Liver (tissue), 9 donors: ENCODE results near the gene SYT5. TPM values are rescaled to one million over a fixed set of nuclear protein-coding genes. Genes with fewer than 3 reads are reported as not detected.

Source experiments
- DNase-seq: peaks from one replicate; pipeline ENCODE4 v3.0.0-alpha.2; 2017; ENCODE audit warnings: low spot score
- H3K27ac ChIP-seq, 2 donors: one replicate each; pipeline ENCODE4 v1.7.0; 2013; ENCODE audit warnings: inconsistent platforms in 2 of 2, low read length in 2 of 2, control low read depth in 1 of 2, low read depth in 1 of 2, mild to moderate bottlenecking in 1 of 2
- H3K27me3 ChIP-seq, 4 donors: one replicate each; pipeline versions ENCODE4 v1.6.1 to v1.7.0; 2013; ENCODE audit warnings: low read length in 3 of 4, inconsistent platforms in 1 of 4, mild to moderate bottlenecking in 1 of 4, moderate library complexity in 1 of 4; ENCODE audit not compliant: control insufficient read depth in 4 of 4, insufficient read depth in 4 of 4
- H3K36me3 ChIP-seq, 4 donors: one replicate each; pipeline versions ENCODE4 v1.6.1 to v1.7.0; 2013; ENCODE audit warnings: low read length in 3 of 4, mild to moderate bottlenecking in 3 of 4, low read depth in 1 of 4, moderate library complexity in 1 of 4; ENCODE audit not compliant: control insufficient read depth in 4 of 4, insufficient read depth in 3 of 4
- H3K4me1 ChIP-seq, 4 donors: one replicate each; pipeline versions ENCODE4 v1.6.1 to v1.7.0; 2013; ENCODE audit warnings: low read length in 3 of 4, mild to moderate bottlenecking in 3 of 4, moderate library complexity in 1 of 4; ENCODE audit not compliant: control insufficient read depth in 4 of 4, insufficient read depth in 4 of 4
- H3K4me3 ChIP-seq, 3 donors: one replicate each; pipeline versions ENCODE4 v1.6.1 to v1.7.0; 2013; ENCODE audit warnings: low read length in 3 of 3, control low read depth in 1 of 3, low read depth in 1 of 3, mild to moderate bottlenecking in 1 of 3
- H3K9ac ChIP-seq, 2 donors: one replicate each; pipeline ENCODE4 v1.7.0; 2013; ENCODE audit warnings: low read length in 2 of 2, mild to moderate bottlenecking in 2 of 2, moderate library complexity in 2 of 2, control low read depth in 1 of 2, low read depth in 1 of 2
- H3K9me3 ChIP-seq, 4 donors: one replicate each; pipeline versions ENCODE4 v1.6.1 to v1.7.0; 2013; ENCODE audit warnings: low read length in 3 of 4; ENCODE audit not compliant: control insufficient read depth in 4 of 4
- EGR1 ChIP-seq, 2 donors: IDR thresholded peaks; 2 replicates each; pipeline ENCODE4 v1.6.1; 2016 to 2018; ENCODE audit warnings: antibody characterized with exemption in 2 of 2, low read depth in 2 of 2
- FOXA1 ChIP-seq: IDR thresholded peaks from 2 replicates; pipeline ENCODE4 v1.6.1; 2016; ENCODE audit warnings: antibody characterized with exemption
- FOXA2 ChIP-seq: IDR thresholded peaks from 2 replicates; pipeline ENCODE4 v1.6.1; 2016; ENCODE audit warnings: antibody characterized with exemption
- HNF4A ChIP-seq, 2 donors: conservative IDR thresholded peaks; 2 replicates each; pipeline ENCODE4 v1.6.1; 2016; ENCODE audit warnings: antibody characterized with exemption in 2 of 2, mild to moderate bottlenecking in 2 of 2
- HNF4G ChIP-seq: IDR thresholded peaks from 2 replicates; pipeline ENCODE4 v1.6.1; 2016; ENCODE audit warnings: antibody characterized with exemption
- JUND ChIP-seq, 2 donors: IDR thresholded peaks; 2 replicates each; pipeline ENCODE4 v1.6.1; 2016; ENCODE audit warnings: antibody characterized with exemption in 2 of 2
- NR2F2 ChIP-seq: IDR thresholded peaks from 2 replicates; pipeline ENCODE4 v1.6.1; 2016; ENCODE audit warnings: antibody characterized with exemption
- RAD21 ChIP-seq, 2 donors: IDR thresholded peaks; 2 replicates each; pipeline ENCODE4 v1.6.1; 2016; ENCODE audit warnings: antibody characterized with exemption in 2 of 2, mild to moderate bottlenecking in 2 of 2
- RXRA ChIP-seq, 2 donors: IDR thresholded peaks; 2 replicates each; pipeline ENCODE4 v1.6.1; 2017 to 2018; ENCODE audit warnings: antibody characterized with exemption in 2 of 2, mild to moderate bottlenecking in 1 of 2
- SP1 ChIP-seq: IDR thresholded peaks from 2 replicates; pipeline ENCODE4 v1.6.1; 2018; ENCODE audit warnings: antibody characterized with exemption, mild to moderate bottlenecking
- TAF1 ChIP-seq: conservative IDR thresholded peaks from 2 replicates; pipeline ENCODE4 v1.6.1; 2016; ENCODE audit warnings: antibody characterized with exemption, mild to moderate bottlenecking
- YY1 ChIP-seq: IDR thresholded peaks from 2 replicates; pipeline ENCODE4 v1.6.1; 2016; ENCODE audit warnings: antibody characterized with exemption, mild to moderate bottlenecking
- WGBS: extraction: QIAGEN DNeasy Blood & Tissue Kit; methylation state at CpG from one replicate; pipeline ENCODE4 v1.1.7; 2013; 5-methylcytosine and 5-hydroxymethylcytosine counted together
- polyA plus RNA-seq, 2 donors: library from polyadenylated mRNA; stranded (reverse) in 1 of 2; unstranded in 1 of 2; fragments of 200-250 nt in 1 of 2; fragments of >200 nt in 1 of 2; fragmentation: Nextera tagmentation in 1 of 2; extraction: Ambion mirVana in 1 of 2; gene quantifications; one replicate each; pipeline versions ENCODE4 v1.2.1 to v1.2.3, GENCODE V29; 2013 to 2015
- total RNA-seq, 2 donors: library from RNA; depleted of rRNA; stranded (reverse); fragments of >200 nt; gene quantifications; one replicate each; pipeline ENCODE4 v1.2.3, GENCODE V29; 2014
- TF ChIP-seq, protein P1 (sequence below): IDR thresholded peaks from 2 replicates; pipeline ENCODE4 v1.6.1; 2016; ENCODE audit warnings: antibody characterized with exemption
- TF ChIP-seq, protein P2 (sequence below): IDR thresholded peaks from 2 replicates; pipeline ENCODE4 v1.6.1; 2016; ENCODE audit warnings: antibody characterized with exemption
- TF ChIP-seq, protein P3 (sequence below): IDR thresholded peaks from 2 replicates; pipeline ENCODE4 v1.6.1; 2016; ENCODE audit warnings: antibody characterized with exemption
- TF ChIP-seq, protein P4 (sequence below): IDR thresholded peaks from 2 replicates; pipeline ENCODE4 v1.6.1; 2016; ENCODE audit warnings: antibody characterized with exemption, mild to moderate bottlenecking
- donor health status: healthy.
- donor health status: healthy.
- donor health status: healthy.
- donor health status: healthy.
- donor health status: healthy.

Gene SYT5
- total and polyA plus RNA-seq, 4 donors: under 0.01 TPM; not detected in 3

GRCh38 chr19:55174425-55175116 is 5.5 kb downstream of the SYT5 start:
- DNase-seq: no peak
- H3K9ac ChIP-seq: no peak overlapping the region
- H3K4me1 ChIP-seq: peaks cover 2 to 8% (median 5%) of the 10 kb centered on the region in 4 donors
- H3K27me3 ChIP-seq: peaks cover 3 to 12% (median 10%) of the 10 kb centered on the region in 4 donors
- H3K4me3 ChIP-seq: no peak overlapping the region
- H3K27ac ChIP-seq: no peak overlapping the region
- H3K36me3 ChIP-seq: no peaks in the 10 kb centered on the region
- no peaks in the 10 kb centered on the region for H3K9me3 ChIP-seq
- WGBS: 63% methylated on average over 21 of the region's 21 CpGs
- TF ChIP-seq, protein P1, sequence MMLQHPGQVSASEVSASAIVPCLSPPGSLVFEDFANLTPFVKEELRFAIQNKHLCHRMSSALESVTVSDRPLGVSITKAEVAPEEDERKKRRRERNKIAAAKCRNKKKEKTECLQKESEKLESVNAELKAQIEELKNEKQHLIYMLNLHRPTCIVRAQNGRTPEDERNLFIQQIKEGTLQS: no peak
- TF ChIP-seq HNF4A (conservative IDR thresholded peaks at IDR 0.05) (no peak), JUND (IDR thresholded peaks at IDR 0.05) (no peak), EGR1 (IDR thresholded peaks at IDR 0.05; ENCODE audit: low read depth in 2 of 2) (no peak)

GRCh38 chr19:55173714-55174409 is 6.2 kb downstream of the SYT5 start:
- DNase-seq: peak; percentile 64
- Histone ChIP-seq H3K4me1 (peaks cover 0 to 2% (median under 1%) of the 10 kb centered on the region in 4 donors), H3K9me3 (no peaks in the 10 kb centered on the region), H3K27ac (no peak overlapping the region), H3K36me3 (no peaks in the 10 kb centered on the region), H3K9ac (no peak overlapping the region), H3K4me3 (peak overlapping the region in 1 of 3 donors; percentile 22), H3K27me3 (peaks cover 3 to 15% (median 10%) of the 10 kb centered on the region in 4 donors)
- TF ChIP-seq, protein P2, sequence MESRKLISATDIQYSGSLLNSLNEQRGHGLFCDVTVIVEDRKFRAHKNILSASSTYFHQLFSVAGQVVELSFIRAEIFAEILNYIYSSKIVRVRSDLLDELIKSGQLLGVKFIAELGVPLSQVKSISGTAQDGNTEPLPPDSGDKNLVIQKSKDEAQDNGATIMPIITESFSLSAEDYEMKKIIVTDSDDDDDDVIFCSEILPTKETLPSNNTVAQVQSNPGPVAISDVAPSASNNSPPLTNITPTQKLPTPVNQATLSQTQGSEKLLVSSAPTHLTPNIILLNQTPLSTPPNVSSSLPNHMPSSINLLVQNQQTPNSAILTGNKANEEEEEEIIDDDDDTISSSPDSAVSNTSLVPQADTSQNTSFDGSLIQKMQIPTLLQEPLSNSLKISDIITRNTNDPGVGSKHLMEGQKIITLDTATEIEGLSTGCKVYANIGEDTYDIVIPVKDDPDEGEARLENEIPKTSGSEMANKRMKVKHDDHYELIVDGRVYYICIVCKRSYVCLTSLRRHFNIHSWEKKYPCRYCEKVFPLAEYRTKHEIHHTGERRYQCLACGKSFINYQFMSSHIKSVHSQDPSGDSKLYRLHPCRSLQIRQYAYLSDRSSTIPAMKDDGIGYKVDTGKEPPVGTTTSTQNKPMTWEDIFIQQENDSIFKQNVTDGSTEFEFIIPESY: no peak
- TF ChIP-seq FOXA1: no peak
- TF ChIP-seq, protein P1: no peak
- TF ChIP-seq, protein P3, sequence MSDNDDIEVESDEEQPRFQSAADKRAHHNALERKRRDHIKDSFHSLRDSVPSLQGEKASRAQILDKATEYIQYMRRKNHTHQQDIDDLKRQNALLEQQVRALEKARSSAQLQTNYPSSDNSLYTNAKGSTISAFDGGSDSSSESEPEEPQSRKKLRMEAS: no peak
- no peak for TF ChIP-seq RXRA (IDR thresholded peaks at IDR 0.05)
- TF ChIP-seq HNF4A (conservative IDR thresholded peaks at IDR 0.05): no peak
- TF ChIP-seq NR2F2: no peak
- TF ChIP-seq SP1: no peak
- no peak for TF ChIP-seq RAD21 (IDR thresholded peaks at IDR 0.05)
- no peak for TF ChIP-seq HNF4G
- TF ChIP-seq YY1: no peak
- TF ChIP-seq FOXA2: no peak
- TF ChIP-seq TAF1: no peak
- TF ChIP-seq EGR1 (IDR thresholded peaks at IDR 0.05; ENCODE audit: low read depth in 2 of 2): no peak
- 2% methylated on average over 37 of the region's 37 CpGs for WGBS

GRCh38 chr19:55173186-55173713 is 6.8 kb downstream of the SYT5 start:
- 4% methylated on average over 32 of the region's 32 CpGs for WGBS
- H3K27me3 ChIP-seq: peaks cover 3 to 15% (median 10%) of the 10 kb centered on the region in 4 donors
- no peaks in the 10 kb centered on the region for H3K9me3 ChIP-seq
- H3K36me3 ChIP-seq: no peaks in the 10 kb centered on the region
- H3K4me1 ChIP-seq: no peaks in the 10 kb centered on the region
- peak overlapping the region in 1 of 3 donors; percentile 22 for H3K4me3 ChIP-seq
- no peak overlapping the region for H3K27ac ChIP-seq
- no peak for DNase-seq
- H3K9ac ChIP-seq: no peak overlapping the region
- TF ChIP-seq RAD21 (IDR thresholded peaks at IDR 0.05) (no peak), SP1 (no peak), RXRA (IDR thresholded peaks at IDR 0.05) (no peak), FOXA1 (no peak), NR2F2 (no peak), FOXA2 (no peak), EGR1 (IDR thresholded peaks at IDR 0.05; ENCODE audit: low read depth in 2 of 2) (no peak)
- TF ChIP-seq, protein P1: no peak
- TF ChIP-seq, protein P3: no peak
- TF ChIP-seq, protein P4, sequence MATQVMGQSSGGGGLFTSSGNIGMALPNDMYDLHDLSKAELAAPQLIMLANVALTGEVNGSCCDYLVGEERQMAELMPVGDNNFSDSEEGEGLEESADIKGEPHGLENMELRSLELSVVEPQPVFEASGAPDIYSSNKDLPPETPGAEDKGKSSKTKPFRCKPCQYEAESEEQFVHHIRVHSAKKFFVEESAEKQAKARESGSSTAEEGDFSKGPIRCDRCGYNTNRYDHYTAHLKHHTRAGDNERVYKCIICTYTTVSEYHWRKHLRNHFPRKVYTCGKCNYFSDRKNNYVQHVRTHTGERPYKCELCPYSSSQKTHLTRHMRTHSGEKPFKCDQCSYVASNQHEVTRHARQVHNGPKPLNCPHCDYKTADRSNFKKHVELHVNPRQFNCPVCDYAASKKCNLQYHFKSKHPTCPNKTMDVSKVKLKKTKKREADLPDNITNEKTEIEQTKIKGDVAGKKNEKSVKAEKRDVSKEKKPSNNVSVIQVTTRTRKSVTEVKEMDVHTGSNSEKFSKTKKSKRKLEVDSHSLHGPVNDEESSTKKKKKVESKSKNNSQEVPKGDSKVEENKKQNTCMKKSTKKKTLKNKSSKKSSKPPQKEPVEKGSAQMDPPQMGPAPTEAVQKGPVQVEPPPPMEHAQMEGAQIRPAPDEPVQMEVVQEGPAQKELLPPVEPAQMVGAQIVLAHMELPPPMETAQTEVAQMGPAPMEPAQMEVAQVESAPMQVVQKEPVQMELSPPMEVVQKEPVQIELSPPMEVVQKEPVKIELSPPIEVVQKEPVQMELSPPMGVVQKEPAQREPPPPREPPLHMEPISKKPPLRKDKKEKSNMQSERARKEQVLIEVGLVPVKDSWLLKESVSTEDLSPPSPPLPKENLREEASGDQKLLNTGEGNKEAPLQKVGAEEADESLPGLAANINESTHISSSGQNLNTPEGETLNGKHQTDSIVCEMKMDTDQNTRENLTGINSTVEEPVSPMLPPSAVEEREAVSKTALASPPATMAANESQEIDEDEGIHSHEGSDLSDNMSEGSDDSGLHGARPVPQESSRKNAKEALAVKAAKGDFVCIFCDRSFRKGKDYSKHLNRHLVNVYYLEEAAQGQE: no peak
